ENCODE results near the gene ZBTB7A.

The ZBTB7A gene

DNA sequence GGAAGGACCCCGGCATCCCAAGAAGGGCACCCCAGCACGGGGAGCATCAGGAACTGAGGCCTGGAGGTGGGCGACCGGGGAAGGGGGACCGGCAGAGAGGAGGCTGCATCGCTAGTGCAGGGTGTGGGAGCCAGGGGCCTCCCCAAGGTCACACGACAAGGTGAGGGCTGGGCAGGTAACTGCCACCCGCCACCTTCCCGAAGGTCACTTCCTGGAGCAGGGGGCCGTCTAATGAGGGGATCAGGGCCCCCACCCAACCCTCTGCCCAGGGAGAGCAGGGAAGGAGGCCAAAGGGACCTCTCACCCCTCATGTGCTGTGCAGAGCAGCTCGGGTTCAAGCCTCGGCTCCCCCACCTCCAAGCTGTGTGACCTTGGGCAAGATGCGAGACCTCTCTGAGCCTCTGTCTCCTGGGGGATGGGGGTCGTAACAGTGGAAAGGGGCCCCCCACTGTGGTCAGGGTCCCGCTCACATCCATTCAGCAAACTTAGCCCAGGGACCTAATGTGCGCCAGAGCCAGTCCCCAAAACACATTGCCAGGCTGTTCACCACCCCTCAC, 6.0 kb downstream of the ZBTB7A start:
- DNase-seq (ENCODE audit: low read depth), result no peak
- TF ChIP-seq, protein P1, sequence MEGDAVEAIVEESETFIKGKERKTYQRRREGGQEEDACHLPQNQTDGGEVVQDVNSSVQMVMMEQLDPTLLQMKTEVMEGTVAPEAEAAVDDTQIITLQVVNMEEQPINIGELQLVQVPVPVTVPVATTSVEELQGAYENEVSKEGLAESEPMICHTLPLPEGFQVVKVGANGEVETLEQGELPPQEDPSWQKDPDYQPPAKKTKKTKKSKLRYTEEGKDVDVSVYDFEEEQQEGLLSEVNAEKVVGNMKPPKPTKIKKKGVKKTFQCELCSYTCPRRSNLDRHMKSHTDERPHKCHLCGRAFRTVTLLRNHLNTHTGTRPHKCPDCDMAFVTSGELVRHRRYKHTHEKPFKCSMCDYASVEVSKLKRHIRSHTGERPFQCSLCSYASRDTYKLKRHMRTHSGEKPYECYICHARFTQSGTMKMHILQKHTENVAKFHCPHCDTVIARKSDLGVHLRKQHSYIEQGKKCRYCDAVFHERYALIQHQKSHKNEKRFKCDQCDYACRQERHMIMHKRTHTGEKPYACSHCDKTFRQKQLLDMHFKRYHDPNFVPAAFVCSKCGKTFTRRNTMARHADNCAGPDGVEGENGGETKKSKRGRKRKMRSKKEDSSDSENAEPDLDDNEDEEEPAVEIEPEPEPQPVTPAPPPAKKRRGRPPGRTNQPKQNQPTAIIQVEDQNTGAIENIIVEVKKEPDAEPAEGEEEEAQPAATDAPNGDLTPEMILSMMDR (IDR thresholded peaks at IDR 0.05; ENCODE audit: low read depth, low read length), result no peak
- no peak for TF ChIP-seq MYC (IDR thresholded peaks at IDR 0.05; ENCODE audit: low read depth, low read length)
- TF ChIP-seq, protein P2, sequence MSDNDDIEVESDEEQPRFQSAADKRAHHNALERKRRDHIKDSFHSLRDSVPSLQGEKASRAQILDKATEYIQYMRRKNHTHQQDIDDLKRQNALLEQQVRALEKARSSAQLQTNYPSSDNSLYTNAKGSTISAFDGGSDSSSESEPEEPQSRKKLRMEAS (IDR thresholded peaks at IDR 0.05; ENCODE audit: low read depth, low read length), result no peak
- TF ChIP-seq POLR2A (IDR thresholded peaks at IDR 0.05; ENCODE audit: extremely low read depth, insufficient read length), result no peak
- H3K4me3 ChIP-seq (ENCODE audit: low read depth, low read length), result no peak overlapping the region

DNA sequence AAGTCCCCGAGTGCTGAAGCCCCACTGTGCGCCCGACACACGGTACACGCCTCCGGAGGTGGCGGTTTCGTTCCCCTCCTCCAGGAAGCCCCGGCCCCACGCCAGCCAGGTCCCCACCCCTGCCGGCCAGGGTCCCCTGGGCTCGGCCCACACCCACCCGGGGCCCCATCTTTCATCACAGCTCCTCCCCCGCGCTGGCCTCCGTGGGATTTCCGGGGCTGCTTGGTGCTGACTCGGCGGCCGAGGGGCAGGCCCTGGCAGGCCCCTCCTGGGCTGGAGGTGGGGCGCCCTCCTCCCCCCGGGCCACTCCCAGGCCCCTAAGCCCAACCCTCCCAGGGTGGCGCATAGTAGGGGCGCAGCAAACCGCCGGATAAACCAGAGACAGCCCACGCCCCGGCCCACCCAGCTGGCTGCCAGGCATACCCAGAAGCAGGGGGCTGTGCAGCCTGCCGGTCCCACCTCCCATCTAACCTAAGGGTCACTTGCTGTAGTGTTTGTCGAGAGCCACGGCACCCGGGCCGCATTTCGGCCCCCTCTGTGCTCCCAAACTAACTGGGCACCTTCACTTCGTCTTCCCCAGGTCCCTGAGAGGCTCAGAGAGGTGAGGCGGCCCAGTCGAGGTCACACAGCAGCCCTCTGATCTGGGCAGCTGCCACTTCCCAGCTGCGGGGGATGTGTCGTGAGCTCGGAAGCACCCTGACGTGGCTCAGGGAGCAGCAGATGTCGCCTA, 6.6 kb downstream of the ZBTB7A start:
- peak; percentile 52 for DNase-seq (ENCODE audit: low read depth)
- TF ChIP-seq, protein P2 (IDR thresholded peaks at IDR 0.05; ENCODE audit: low read depth, low read length), result no peak
- no peak for TF ChIP-seq POLR2A (IDR thresholded peaks at IDR 0.05; ENCODE audit: extremely low read depth, insufficient read length)
- no peak for TF ChIP-seq MYC (IDR thresholded peaks at IDR 0.05; ENCODE audit: low read depth, low read length)
- TF ChIP-seq, protein P1 (IDR thresholded peaks at IDR 0.05; ENCODE audit: low read depth, low read length), result no peak
- no peak overlapping the region for H3K4me3 ChIP-seq (ENCODE audit: low read depth, low read length)

DNA sequence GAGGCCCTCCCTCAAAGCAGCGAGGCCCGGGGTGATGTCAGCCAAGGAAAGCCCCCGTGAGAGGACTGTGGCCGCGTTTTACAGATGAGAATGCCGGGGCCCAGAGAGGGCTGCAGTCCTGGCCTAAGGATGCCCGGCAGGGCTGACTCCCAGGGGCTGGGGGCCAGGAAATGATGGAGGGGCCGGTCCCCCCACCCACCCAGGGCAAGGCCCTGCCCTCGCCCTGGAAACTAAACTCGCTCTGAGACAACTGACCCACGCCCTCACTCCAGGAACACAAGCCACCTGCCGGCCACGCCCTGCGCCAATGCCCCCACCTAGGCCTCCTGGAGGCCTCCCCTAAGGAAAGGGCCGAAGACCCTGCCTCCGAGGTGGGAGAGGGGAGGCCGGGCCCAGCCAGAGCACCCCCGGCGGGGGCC, 7.2 kb downstream of the ZBTB7A start:
- no peak overlapping the region for H3K4me3 ChIP-seq (ENCODE audit: low read depth, low read length)
- TF ChIP-seq, protein P2 (IDR thresholded peaks at IDR 0.05; ENCODE audit: low read depth, low read length), result no peak
- TF ChIP-seq, protein P1 (IDR thresholded peaks at IDR 0.05; ENCODE audit: low read depth, low read length), result no peak
- TF ChIP-seq MYC (IDR thresholded peaks at IDR 0.05; ENCODE audit: low read depth, low read length) (no peak), POLR2A (IDR thresholded peaks at IDR 0.05; ENCODE audit: extremely low read depth, insufficient read length) (no peak)
- DNase-seq (ENCODE audit: low read depth), result no peak

DNA sequence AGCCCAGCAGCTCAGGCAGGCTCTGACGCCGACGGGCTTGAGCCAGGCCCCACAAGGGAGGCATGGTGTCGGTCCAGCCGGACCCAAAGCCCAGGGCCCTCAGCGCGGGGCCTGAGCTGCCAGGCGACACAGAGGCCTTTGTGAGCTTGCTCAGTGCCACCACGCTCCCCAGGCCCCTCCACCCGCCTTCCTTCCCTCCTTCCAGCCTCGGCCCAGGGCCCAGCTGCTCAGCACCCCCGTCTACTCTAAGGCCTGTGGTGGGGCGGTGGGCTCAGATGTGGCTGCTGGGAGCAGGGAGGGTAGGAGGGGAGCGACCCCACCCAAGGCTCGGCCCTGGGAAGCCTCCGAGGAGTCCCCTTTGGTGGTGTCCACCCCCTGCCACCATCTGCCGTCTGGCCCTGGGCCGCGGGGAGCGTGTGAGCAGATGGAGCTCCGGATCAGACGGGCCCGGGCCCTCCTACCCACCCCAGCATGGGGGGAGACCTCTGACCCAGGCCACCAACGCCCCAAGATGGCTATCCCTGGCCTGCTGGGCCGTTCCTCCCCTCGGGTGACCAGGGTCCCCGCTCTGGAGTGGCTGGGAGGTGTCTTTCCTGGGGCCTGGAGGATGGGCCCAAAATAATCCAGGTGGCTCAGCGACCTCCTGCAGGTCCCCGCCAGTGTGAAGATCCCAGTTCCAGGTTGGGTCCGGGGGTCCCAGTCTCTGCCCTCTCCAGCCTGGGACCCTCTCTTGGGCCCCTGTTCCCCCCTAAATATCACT, 7.8 kb downstream of the ZBTB7A start:
- DNase-seq (ENCODE audit: low read depth), result no peak
- H3K4me3 ChIP-seq (ENCODE audit: low read depth, low read length), result no peak overlapping the region
- TF ChIP-seq, protein P2 (IDR thresholded peaks at IDR 0.05; ENCODE audit: low read depth, low read length), result no peak
- TF ChIP-seq POLR2A (IDR thresholded peaks at IDR 0.05; ENCODE audit: extremely low read depth, insufficient read length) (no peak), MYC (IDR thresholded peaks at IDR 0.05; ENCODE audit: low read depth, low read length) (no peak)
- TF ChIP-seq, protein P1 (IDR thresholded peaks at IDR 0.05; ENCODE audit: low read depth, low read length), result no peak

DNA sequence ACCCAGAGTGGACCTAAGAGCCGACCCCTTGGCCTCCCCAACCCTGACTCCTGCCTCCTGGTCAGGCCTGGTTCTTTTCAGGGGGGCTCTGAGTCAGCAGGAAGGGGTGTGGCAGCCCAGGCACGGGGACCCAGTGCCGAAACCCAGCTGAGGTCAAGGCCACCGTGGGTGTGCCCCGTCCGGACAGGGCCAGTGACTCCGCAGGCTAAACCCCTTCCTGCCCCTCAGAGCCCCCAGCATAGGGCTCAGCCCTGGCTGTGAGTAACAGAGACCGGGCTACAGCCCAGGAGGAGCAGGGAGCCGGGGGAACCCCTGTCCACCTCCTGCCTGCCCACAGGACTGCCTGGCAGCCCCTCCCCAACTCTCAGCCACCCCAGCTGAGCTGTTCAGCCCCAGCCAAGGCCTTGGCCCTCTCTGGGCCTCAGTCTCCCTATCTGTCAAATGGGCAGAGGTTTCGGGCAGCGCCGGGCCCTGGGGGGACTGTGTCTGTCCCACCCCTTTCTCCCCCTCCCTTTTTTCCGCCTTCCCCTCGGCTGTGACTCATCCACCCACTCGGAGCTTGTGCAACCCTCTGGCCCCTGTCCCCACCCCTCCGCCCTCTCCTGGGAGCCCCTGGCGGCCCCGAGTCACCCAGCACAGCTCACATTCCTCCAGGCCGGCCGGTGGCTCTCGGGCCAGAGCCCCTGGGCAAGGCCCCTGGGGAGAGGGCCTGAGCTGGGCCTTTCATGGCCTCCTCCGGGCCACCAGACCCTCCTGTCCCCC, 8.6 kb downstream of the ZBTB7A start:
- TF ChIP-seq, protein P1 (IDR thresholded peaks at IDR 0.05; ENCODE audit: low read depth, low read length), result no peak
- TF ChIP-seq MYC (IDR thresholded peaks at IDR 0.05; ENCODE audit: low read depth, low read length), result no peak
- TF ChIP-seq, protein P2 (IDR thresholded peaks at IDR 0.05; ENCODE audit: low read depth, low read length), result no peak
- TF ChIP-seq POLR2A (IDR thresholded peaks at IDR 0.05; ENCODE audit: extremely low read depth, insufficient read length), result no peak
- H3K4me3 ChIP-seq (ENCODE audit: low read depth, low read length), result no peak overlapping the region
- peak; percentile 90 for DNase-seq (ENCODE audit: low read depth)

Data from NB4 (cell line).